Neural progenitor cell (in vitro differentiated cells): ENCODE measurements around the gene PRKCA.

Experiments used
- EZH2 ChIP-seq: fragments of 200-600 bp; sonication (generic); IDR thresholded peaks from 2 replicates; pipeline ENCODE4 v1.6.1; 2017; ENCODE audit warnings: antibody characterized with exemption, mild to moderate bottlenecking, moderate library complexity
- TF ChIP-seq, protein P1 (sequence below): fragments of 200-600 bp; sonication (generic); IDR thresholded peaks from 2 replicates; pipeline ENCODE4 v1.5.1; 2017; ENCODE audit warnings: antibody characterized with exemption, mild to moderate bottlenecking

DNA sequence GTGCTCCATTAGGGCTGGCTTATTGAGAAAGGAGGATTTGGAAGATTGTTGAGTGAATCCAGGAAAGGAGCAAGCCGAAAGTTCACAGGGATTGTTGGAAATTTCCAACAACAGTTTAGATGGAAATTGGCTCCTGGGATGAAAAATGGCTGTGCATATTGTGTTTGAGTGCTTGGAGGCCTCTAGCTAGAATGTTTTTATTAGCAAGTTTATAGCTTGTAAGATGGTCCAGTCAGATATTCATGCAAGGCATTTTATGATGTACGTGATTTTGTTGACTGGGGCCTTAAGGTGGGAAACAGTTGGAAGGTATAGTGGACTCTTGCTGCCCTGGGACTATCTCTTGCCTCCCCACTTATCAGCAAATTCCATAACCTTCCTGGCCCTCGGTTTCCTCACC, 216.7 kb downstream of the PRKCA start:
- TF ChIP-seq EZH2: no peak
- TF ChIP-seq, protein P1, sequence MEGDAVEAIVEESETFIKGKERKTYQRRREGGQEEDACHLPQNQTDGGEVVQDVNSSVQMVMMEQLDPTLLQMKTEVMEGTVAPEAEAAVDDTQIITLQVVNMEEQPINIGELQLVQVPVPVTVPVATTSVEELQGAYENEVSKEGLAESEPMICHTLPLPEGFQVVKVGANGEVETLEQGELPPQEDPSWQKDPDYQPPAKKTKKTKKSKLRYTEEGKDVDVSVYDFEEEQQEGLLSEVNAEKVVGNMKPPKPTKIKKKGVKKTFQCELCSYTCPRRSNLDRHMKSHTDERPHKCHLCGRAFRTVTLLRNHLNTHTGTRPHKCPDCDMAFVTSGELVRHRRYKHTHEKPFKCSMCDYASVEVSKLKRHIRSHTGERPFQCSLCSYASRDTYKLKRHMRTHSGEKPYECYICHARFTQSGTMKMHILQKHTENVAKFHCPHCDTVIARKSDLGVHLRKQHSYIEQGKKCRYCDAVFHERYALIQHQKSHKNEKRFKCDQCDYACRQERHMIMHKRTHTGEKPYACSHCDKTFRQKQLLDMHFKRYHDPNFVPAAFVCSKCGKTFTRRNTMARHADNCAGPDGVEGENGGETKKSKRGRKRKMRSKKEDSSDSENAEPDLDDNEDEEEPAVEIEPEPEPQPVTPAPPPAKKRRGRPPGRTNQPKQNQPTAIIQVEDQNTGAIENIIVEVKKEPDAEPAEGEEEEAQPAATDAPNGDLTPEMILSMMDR: no peak
